WTC11 (cell line): ENCODE data around the gene ST6GALNAC6. TPM values are rescaled to one million over a fixed set of nuclear protein-coding genes. Genes with fewer than 3 reads are reported as not detected.

Source experiments
- ATAC-seq: fragments of 200-7000 bp; cut with Tn5 transposase; 2 replicates; pipeline ENCODE4 v1.10.0; 2021; ENCODE audit warnings: mild to moderate bottlenecking, moderate library complexity
- CTCF ChIA-PET: fragments of 300-600 bp; sonication (Branson Sonifier 250); formaldehyde crosslinking; loops from one replicate; lab custom pipeline; 2021; ENCODE audit warnings: antibody characterized with exemption; lab: Charles Lee
- POLR2A ChIA-PET: fragments of 350-600 bp; sonication (Branson Sonifier 250); formaldehyde crosslinking; loops from one replicate; lab custom pipeline; 2021; ENCODE audit warnings: antibody characterized with exemption; lab: Charles Lee
- DNase-seq: peaks from one replicate; pipeline ENCODE4 v3.0.0; 2021; ENCODE audit warnings: low spot score
- H3K27ac Mint-ChIP-seq: 2 replicates; pipeline ENCODE4 v1.8.0; 2021; ENCODE audit warnings: mixed read lengths
- H3K27me3 Mint-ChIP-seq: 2 replicates; pipeline ENCODE4 v1.8.0; 2021; ENCODE audit warnings: low read depth, mild to moderate bottlenecking, moderate library complexity, mixed read lengths
- H3K36me3 Mint-ChIP-seq: 2 replicates; pipeline ENCODE4 v1.8.0; 2021; ENCODE audit warnings: mixed read lengths
- H3K4me1 Mint-ChIP-seq: 2 replicates; pipeline ENCODE4 v1.8.0; 2022; ENCODE audit warnings: mixed read lengths
- H3K4me3 Mint-ChIP-seq: 2 replicates; pipeline ENCODE4 v1.8.0; 2021; ENCODE audit warnings: mild to moderate bottlenecking, moderate library complexity, mixed read lengths
- H3K9me3 Mint-ChIP-seq: 2 replicates; pipeline ENCODE4 v1.8.0; 2021; ENCODE audit warnings: mixed read lengths
- ATF1 ChIP-seq: sonication (generic); formaldehyde crosslinking; IDR thresholded peaks from 2 replicates; pipeline ENCODE4 v1.8.1; 2023; ENCODE audit warnings: mild to moderate bottlenecking, moderate library complexity, missing genetic modification reagents
- CBFB ChIP-seq: sonication (generic); formaldehyde crosslinking; IDR thresholded peaks from 2 replicates; pipeline ENCODE4 v1.8.1; 2022; ENCODE audit warnings: mild to moderate bottlenecking, low read depth, missing genetic modification reagents
- CREB1 ChIP-seq: sonication (generic); formaldehyde crosslinking; IDR thresholded peaks from 2 replicates; pipeline ENCODE4 v1.8.0; 2023; ENCODE audit warnings: mild to moderate bottlenecking, missing genetic modification reagents
- EMX1 ChIP-seq: fragments of 250-450 bp; sonication (Bioruptor Pico); IDR thresholded peaks from 2 replicates; pipeline ENCODE4 v1.8.0; 2021; ENCODE audit warnings: mild to moderate bottlenecking
- FOXJ3 ChIP-seq: sonication (generic); formaldehyde crosslinking; IDR thresholded peaks from 2 replicates; pipeline ENCODE4 v1.9.0; 2021; ENCODE audit warnings: missing genetic modification reagents, mild to moderate bottlenecking, borderline replicate concordance
- HMGXB4 ChIP-seq: sonication (generic); formaldehyde crosslinking; IDR thresholded peaks from 2 replicates; pipeline ENCODE4 v1.8.1; 2023; ENCODE audit warnings: mild to moderate bottlenecking, moderate library complexity, missing genetic modification reagents
- IRF2 ChIP-seq: sonication (generic); formaldehyde crosslinking; IDR thresholded peaks from 2 replicates; pipeline ENCODE4 v1.8.0; 2022; ENCODE audit warnings: low read depth, missing genetic modification reagents, borderline replicate concordance
- JAZF1 ChIP-seq: fragments of 250-450 bp; sonication (Bioruptor Pico); IDR thresholded peaks from 2 replicates; pipeline ENCODE4 v1.9.0; 2021; ENCODE audit warnings: moderate library complexity, mild to moderate bottlenecking, inconsistent platforms
- JUN ChIP-seq: sonication (generic); formaldehyde crosslinking; IDR thresholded peaks from 2 replicates; pipeline ENCODE4 v1.8.0; 2023; ENCODE audit warnings: mild to moderate bottlenecking, missing genetic modification reagents
- NR3C1 ChIP-seq: sonication (generic); formaldehyde crosslinking; conservative IDR thresholded peaks from 2 replicates; pipeline ENCODE4 v1.8.1; 2023; ENCODE audit warnings: low read depth, mild to moderate bottlenecking, missing genetic modification reagents
- SP1 ChIP-seq: sonication (generic); formaldehyde crosslinking; conservative IDR thresholded peaks from 2 replicates; pipeline ENCODE4 v1.8.1; 2022; ENCODE audit warnings: missing genetic modification reagents
- TP53 ChIP-seq: sonication (generic); formaldehyde crosslinking; IDR thresholded peaks from 2 replicates; pipeline ENCODE4 v1.8.1; 2023; ENCODE audit warnings: mild to moderate bottlenecking, missing genetic modification reagents
- USF1 ChIP-seq: sonication (generic); formaldehyde crosslinking; IDR thresholded peaks from 2 replicates; pipeline ENCODE4 v1.8.0; 2022; ENCODE audit warnings: mild to moderate bottlenecking, missing genetic modification reagents
- ZNF121 ChIP-seq: sonication (generic); formaldehyde crosslinking; IDR thresholded peaks from 2 replicates; pipeline ENCODE4 v1.8.0; 2023; ENCODE audit warnings: missing genetic modification reagents
- ZNF219 ChIP-seq: sonication (generic); formaldehyde crosslinking; IDR thresholded peaks from 2 replicates; pipeline ENCODE4 v1.8.0; 2023; ENCODE audit warnings: missing genetic modification reagents, mild to moderate bottlenecking, borderline replicate concordance
- ZNF671 ChIP-seq: fragments of 250-450 bp; sonication (Bioruptor Pico); IDR thresholded peaks from 2 replicates; pipeline ENCODE4 v1.8.0; 2021; ENCODE audit warnings: mild to moderate bottlenecking
- total RNA-seq: library from RNA; stranded (reverse); gene quantifications from 3 replicates; pipeline ENCODE4 v1.2.3, GENCODE V29; 2021
- TF ChIP-seq, protein P1 (sequence below): sonication (generic); formaldehyde crosslinking; IDR thresholded peaks from 2 replicates; pipeline ENCODE4 v1.8.1; 2022; ENCODE audit warnings: mild to moderate bottlenecking, missing genetic modification reagents, moderate library complexity, borderline replicate concordance
- TF ChIP-seq, protein P2 (sequence below): sonication (generic); formaldehyde crosslinking; conservative IDR thresholded peaks from 2 replicates; pipeline ENCODE4 v1.8.1; 2022; ENCODE audit warnings: mild to moderate bottlenecking, missing genetic modification reagents
- TF ChIP-seq, protein P3 (sequence below): sonication (generic); formaldehyde crosslinking; IDR thresholded peaks from 2 replicates; pipeline ENCODE4 v1.8.1; 2023; ENCODE audit warnings: mild to moderate bottlenecking, missing genetic modification reagents
- TF ChIP-seq, protein P4 (sequence below): sonication (generic); formaldehyde crosslinking; IDR thresholded peaks from 2 replicates; pipeline ENCODE4 v1.8.1; 2023; ENCODE audit warnings: mild to moderate bottlenecking, missing genetic modification reagents
- TF ChIP-seq, protein P5 (sequence below): sonication (generic); formaldehyde crosslinking; IDR thresholded peaks from 2 replicates; pipeline ENCODE4 v1.8.1; 2022; ENCODE audit warnings: low read depth, missing genetic modification reagents, borderline replicate concordance
- TF ChIP-seq, protein P6 (sequence below): sonication (generic); formaldehyde crosslinking; IDR thresholded peaks from 2 replicates; pipeline ENCODE4 v1.8.0; 2023; ENCODE audit warnings: missing genetic modification reagents

ST6GALNAC6 gene
- total RNA-seq, 1 experiment from 2014 or later: 47.5 TPM

GRCh38 chr9:127862075-127863011, 37.1 kb downstream of the ST6GALNAC6 start:
- no peak for TF ChIP-seq EMX1 (CRISPR knock-in tag)
- TF ChIP-seq SP1 (CRISPR knock-in tag): no peak
- TF ChIP-seq, protein P1, sequence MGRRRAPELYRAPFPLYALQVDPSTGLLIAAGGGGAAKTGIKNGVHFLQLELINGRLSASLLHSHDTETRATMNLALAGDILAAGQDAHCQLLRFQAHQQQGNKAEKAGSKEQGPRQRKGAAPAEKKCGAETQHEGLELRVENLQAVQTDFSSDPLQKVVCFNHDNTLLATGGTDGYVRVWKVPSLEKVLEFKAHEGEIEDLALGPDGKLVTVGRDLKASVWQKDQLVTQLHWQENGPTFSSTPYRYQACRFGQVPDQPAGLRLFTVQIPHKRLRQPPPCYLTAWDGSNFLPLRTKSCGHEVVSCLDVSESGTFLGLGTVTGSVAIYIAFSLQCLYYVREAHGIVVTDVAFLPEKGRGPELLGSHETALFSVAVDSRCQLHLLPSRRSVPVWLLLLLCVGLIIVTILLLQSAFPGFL (CRISPR knock-in tag): no peak
- TF ChIP-seq, protein P2, sequence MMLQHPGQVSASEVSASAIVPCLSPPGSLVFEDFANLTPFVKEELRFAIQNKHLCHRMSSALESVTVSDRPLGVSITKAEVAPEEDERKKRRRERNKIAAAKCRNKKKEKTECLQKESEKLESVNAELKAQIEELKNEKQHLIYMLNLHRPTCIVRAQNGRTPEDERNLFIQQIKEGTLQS: no peak
- TF ChIP-seq, protein P3, sequence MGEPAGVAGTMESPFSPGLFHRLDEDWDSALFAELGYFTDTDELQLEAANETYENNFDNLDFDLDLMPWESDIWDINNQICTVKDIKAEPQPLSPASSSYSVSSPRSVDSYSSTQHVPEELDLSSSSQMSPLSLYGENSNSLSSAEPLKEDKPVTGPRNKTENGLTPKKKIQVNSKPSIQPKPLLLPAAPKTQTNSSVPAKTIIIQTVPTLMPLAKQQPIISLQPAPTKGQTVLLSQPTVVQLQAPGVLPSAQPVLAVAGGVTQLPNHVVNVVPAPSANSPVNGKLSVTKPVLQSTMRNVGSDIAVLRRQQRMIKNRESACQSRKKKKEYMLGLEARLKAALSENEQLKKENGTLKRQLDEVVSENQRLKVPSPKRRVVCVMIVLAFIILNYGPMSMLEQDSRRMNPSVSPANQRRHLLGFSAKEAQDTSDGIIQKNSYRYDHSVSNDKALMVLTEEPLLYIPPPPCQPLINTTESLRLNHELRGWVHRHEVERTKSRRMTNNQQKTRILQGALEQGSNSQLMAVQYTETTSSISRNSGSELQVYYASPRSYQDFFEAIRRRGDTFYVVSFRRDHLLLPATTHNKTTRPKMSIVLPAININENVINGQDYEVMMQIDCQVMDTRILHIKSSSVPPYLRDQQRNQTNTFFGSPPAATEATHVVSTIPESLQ (CRISPR knock-in tag): no peak
- no peak for TF ChIP-seq ZNF121 (CRISPR knock-in tag)
- TF ChIP-seq ATF1 (CRISPR knock-in tag): no peak
- TF ChIP-seq, protein P4, sequence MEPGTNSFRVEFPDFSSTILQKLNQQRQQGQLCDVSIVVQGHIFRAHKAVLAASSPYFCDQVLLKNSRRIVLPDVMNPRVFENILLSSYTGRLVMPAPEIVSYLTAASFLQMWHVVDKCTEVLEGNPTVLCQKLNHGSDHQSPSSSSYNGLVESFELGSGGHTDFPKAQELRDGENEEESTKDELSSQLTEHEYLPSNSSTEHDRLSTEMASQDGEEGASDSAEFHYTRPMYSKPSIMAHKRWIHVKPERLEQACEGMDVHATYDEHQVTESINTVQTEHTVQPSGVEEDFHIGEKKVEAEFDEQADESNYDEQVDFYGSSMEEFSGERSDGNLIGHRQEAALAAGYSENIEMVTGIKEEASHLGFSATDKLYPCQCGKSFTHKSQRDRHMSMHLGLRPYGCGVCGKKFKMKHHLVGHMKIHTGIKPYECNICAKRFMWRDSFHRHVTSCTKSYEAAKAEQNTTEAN (CRISPR knock-in tag): no peak
- TF ChIP-seq CBFB (CRISPR knock-in tag): no peak
- ChIA-PET POLR2A (interaction anchor here (0.8 to 1.6 kb wide), 2 partner anchors 8 to 120 kb away, joined by 3 read pairs; partner anchors contain the start of gene ENG), CTCF (interaction anchor here (0.8 to 1.2 kb wide), 6 partner anchors 7 to 128 kb away, joined by 3 to 4 read pairs (median 3); partner anchors contain the start of gene CDK9)
- DNase-seq (no peak), ATAC-seq (no peak)
- Mint-ChIP-seq H3K9me3 (no peaks in the 10 kb centered on the region), H3K4me1 (0 out of 2 replicates have a peak, but pooled peaks cover 2% of the 10 kb centered on the region), H3K36me3 (no peaks in the 10 kb centered on the region), H3K27me3 (no peaks in the 10 kb centered on the region), H3K4me3 (no peak overlapping the region), H3K27ac (peak overlapping the region; percentile 60)

- 0 out of 2 replicates have a peak, but pooled peaks cover 2% of the 10 kb centered on the region for H3K4me1 Mint-ChIP-seq
- POLR2A ChIA-PET: no interaction called here
- CTCF ChIA-PET: interaction anchor here (2.2 kb wide), 1 partner anchor 9 kb away, joined by 16 read pairs; no protein-coding TSS in a partner anchor
- no peak for DNase-seq
- no peak overlapping the region; the same call in 1 of the 2 replicates for H3K27ac Mint-ChIP-seq
- no peaks in the 10 kb centered on the region for H3K36me3 Mint-ChIP-seq
- H3K4me3 Mint-ChIP-seq: no peak overlapping the region
- no peaks in the 10 kb centered on the region for H3K9me3 Mint-ChIP-seq
- ATAC-seq: no peak
- H3K27me3 Mint-ChIP-seq: no peaks in the 10 kb centered on the region
- TF ChIP-seq USF1 (CRISPR knock-in tag) (no peak), EMX1 (CRISPR knock-in tag) (no peak), CREB1 (no peak), FOXJ3 (CRISPR knock-in tag) (no peak), IRF2 (CRISPR knock-in tag) (no peak), JUN (CRISPR knock-in tag) (no peak), TP53 (CRISPR knock-in tag) (no peak), JAZF1 (CRISPR knock-in tag) (no peak), NR3C1 (CRISPR knock-in tag) (no peak), ZNF671 (CRISPR knock-in tag) (no peak), HMGXB4 (CRISPR knock-in tag) (no peak), ZNF219 (no peak), CBFB (CRISPR knock-in tag) (no peak)
- TF ChIP-seq, protein P1 (CRISPR knock-in tag): no peak
- TF ChIP-seq, protein P5, sequence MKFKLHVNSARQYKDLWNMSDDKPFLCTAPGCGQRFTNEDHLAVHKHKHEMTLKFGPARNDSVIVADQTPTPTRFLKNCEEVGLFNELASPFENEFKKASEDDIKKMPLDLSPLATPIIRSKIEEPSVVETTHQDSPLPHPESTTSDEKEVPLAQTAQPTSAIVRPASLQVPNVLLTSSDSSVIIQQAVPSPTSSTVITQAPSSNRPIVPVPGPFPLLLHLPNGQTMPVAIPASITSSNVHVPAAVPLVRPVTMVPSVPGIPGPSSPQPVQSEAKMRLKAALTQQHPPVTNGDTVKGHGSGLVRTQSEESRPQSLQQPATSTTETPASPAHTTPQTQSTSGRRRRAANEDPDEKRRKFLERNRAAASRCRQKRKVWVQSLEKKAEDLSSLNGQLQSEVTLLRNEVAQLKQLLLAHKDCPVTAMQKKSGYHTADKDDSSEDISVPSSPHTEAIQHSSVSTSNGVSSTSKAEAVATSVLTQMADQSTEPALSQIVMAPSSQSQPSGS (CRISPR knock-in tag): no peak
- TF ChIP-seq, protein P6, sequence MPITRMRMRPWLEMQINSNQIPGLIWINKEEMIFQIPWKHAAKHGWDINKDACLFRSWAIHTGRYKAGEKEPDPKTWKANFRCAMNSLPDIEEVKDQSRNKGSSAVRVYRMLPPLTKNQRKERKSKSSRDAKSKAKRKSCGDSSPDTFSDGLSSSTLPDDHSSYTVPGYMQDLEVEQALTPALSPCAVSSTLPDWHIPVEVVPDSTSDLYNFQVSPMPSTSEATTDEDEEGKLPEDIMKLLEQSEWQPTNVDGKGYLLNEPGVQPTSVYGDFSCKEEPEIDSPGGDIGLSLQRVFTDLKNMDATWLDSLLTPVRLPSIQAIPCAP (CRISPR knock-in tag): no peak
Observed at GRCh38 chr9:127860779-127861178, 38.6 kb downstream of the ST6GALNAC6 start.
